ENCODE results near the gene IGF1R.

DNA sequence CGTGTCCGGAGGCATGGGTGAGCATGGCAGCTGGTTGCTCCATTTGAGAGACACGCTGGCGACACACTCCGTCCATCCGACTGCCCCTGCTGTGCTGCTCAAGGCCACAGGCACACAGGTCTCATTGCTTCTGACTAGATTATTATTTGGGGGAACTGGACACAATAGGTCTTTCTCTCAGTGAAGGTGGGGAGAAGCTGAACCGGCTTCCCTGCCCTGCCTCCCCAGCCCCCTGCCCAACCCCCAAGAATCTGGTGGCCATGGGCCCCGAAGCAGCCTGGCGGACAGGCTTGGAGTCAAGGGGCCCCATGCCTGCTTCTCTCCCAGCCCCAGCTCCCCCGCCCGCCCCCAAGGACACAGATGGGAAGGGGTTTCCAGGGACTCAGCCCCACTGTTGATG is 309.7 kb downstream of the IGF1R start:
- TF ChIP-seq, protein P1, sequence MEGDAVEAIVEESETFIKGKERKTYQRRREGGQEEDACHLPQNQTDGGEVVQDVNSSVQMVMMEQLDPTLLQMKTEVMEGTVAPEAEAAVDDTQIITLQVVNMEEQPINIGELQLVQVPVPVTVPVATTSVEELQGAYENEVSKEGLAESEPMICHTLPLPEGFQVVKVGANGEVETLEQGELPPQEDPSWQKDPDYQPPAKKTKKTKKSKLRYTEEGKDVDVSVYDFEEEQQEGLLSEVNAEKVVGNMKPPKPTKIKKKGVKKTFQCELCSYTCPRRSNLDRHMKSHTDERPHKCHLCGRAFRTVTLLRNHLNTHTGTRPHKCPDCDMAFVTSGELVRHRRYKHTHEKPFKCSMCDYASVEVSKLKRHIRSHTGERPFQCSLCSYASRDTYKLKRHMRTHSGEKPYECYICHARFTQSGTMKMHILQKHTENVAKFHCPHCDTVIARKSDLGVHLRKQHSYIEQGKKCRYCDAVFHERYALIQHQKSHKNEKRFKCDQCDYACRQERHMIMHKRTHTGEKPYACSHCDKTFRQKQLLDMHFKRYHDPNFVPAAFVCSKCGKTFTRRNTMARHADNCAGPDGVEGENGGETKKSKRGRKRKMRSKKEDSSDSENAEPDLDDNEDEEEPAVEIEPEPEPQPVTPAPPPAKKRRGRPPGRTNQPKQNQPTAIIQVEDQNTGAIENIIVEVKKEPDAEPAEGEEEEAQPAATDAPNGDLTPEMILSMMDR (IDR thresholded peaks at IDR 0.05): no peak
- TF ChIP-seq EP300 (IDR thresholded peaks at IDR 0.05): no peak
- no peak for TF ChIP-seq POLR2AphosphoS5 (IDR thresholded peaks at IDR 0.05)
